Subcutaneous abdominal adipose tissue (tissue), 5 donors: ENCODE measurements around the gene TRANK1.

ENCODE experiments used
- H3K27ac ChIP-seq: one replicate; pipeline ENCODE4 v1.7.0; 2013; ENCODE audit warnings: low read depth, mild to moderate bottlenecking, inconsistent platforms, low read length, moderate library complexity
- H3K27me3 ChIP-seq, 5 donors: one replicate each; pipeline ENCODE4 v1.7.0; 2013; ENCODE audit warnings: low read length in 5 of 5, inconsistent platforms in 1 of 5; ENCODE audit not compliant: control insufficient read depth in 5 of 5, insufficient read depth in 4 of 5
- H3K36me3 ChIP-seq, 5 donors: one replicate each; pipeline ENCODE4 v1.7.0; 2013; ENCODE audit warnings: low read length in 5 of 5; ENCODE audit not compliant: control insufficient read depth in 5 of 5, insufficient read depth in 5 of 5
- H3K4me1 ChIP-seq, 5 donors: one replicate each; pipeline ENCODE4 v1.7.0; 2013; ENCODE audit warnings: low read length in 5 of 5, mild to moderate bottlenecking in 3 of 5, moderate library complexity in 1 of 5; ENCODE audit not compliant: control insufficient read depth in 5 of 5, insufficient read depth in 5 of 5
- H3K4me3 ChIP-seq, 5 donors: one replicate each; pipeline ENCODE4 v1.7.0; 2013; ENCODE audit warnings: low read length in 5 of 5, low read depth in 1 of 5
- H3K9ac ChIP-seq, 5 donors: one replicate each; pipeline ENCODE4 v1.7.0; 2013; ENCODE audit warnings: low read length in 5 of 5, mild to moderate bottlenecking in 4 of 5, moderate library complexity in 3 of 5
- H3K9me3 ChIP-seq, 5 donors: one replicate each; pipeline ENCODE4 v1.7.0; 2013; ENCODE audit warnings: low read length in 5 of 5; ENCODE audit not compliant: control insufficient read depth in 5 of 5
- donor health status: healthy.
- donor health status: healthy.
- donor health status: healthy.
- donor health status: healthy.
- donor health status: healthy.

The TRANK1 gene

DNA sequence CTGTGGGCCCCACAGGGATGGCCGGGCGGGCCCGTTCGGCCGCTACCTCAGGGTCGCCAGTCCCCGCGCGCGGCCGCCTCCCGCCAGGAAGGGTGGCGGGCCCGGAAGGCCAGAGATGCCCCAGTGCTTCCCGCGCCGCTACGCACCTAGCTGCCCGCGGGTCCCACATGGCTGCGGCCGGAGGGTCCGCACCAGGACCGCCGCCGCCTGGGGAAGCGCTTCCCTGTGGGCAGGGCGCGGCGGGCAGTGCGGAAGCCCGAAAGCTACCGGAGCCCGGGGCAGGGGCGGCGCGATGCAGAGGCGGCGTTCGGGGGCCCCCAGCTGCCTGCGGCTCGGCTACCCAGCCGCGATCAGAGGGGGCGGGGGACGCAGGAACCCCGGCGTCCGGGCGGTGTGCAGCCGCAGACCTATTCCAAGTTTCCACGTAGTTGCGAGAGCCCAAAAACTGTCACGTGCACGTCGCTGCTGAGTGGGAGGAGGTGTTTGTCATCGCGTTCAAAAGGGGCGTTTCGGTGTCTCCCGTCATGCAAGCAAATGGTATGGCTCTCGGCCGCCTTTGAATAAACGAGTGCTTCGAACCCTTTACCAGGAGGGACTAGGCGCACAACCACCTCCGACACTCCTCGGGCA, at the start of gene TRANK1:
TRANK1 (minus strand) TSS at position 414 of the 630 bp plus-strand sequence; CDS start at position 169, 245 bp downstream.
- peak within 1 kb of the TSS; percentile 23 for H3K27ac ChIP-seq
- peaks cover 0 to 11% (median 3%) of the 10 kb centered on the region in 5 donors for H3K9me3 ChIP-seq
- peaks cover 2 to 29% (median 20%) of the 10 kb centered on the region in 5 donors for H3K4me1 ChIP-seq
- H3K27me3 ChIP-seq = no peaks in the 10 kb centered on the region
- peak within 1 kb of the TSS; percentile 72 to 85 (median 79) for H3K4me3 ChIP-seq
- H3K36me3 ChIP-seq = no peaks in the 10 kb centered on the region
- H3K9ac ChIP-seq = peak within 1 kb of the TSS; percentile 41 to 85 (median 74)

DNA sequence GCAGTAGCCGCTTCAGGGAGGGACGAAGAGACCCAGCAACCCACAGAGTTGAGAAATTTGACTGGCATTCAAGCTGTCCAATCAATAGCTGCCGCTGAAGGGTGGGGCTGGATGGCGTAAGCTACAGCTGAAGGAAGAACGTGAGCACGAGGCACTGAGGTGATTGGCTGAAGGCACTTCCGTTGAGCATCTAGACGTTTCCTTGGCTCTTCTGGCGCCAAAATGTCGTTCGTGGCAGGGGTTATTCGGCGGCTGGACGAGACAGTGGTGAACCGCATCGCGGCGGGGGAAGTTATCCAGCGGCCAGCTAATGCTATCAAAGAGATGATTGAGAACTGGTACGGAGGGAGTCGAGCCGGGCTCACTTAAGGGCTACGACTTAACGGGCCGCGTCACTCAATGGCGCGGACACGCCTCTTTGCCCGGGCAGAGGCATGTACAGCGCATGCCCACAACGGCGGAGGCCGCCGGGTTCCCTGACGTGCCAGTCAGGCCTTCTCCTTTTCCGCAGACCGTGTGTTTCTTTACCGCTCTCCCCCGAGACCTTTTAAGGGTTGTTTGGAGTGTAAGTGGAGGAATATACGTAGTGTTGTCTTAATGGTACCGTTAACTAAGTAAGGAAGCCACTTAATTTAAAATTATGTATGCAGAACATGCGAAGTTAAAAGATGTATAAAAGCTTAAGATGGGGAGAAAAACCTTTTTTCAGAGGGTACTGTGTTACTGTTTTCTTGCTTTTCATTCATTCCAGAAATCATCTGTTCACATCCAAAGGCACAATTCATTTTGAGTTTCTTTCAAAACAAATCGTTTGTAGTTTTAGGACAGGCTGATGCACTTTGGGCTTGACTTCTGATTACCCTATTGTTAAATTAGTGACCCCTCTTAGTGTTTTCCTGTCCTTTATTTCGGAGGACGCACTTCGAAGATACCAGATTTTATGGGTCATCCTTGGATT, 48.8 kb upstream of the TRANK1 start, which contains the start of gene MLH1:
MLH1 (plus strand) TSS at position 193 of the 958 bp plus-strand sequence; CDS start at position 223, 30 bp downstream.
- Histone ChIP-seq H3K27me3 (no peaks in the 10 kb centered on the region), H3K36me3 (peaks cover 13 to 24% (median 20%) of the 10 kb centered on the region in 5 donors), H3K27ac (peak within 1 kb of the TSS; percentile 98), H3K9me3 (no peaks in the 10 kb centered on the region), H3K9ac (peak within 1 kb of the TSS; percentile 86 to 97 (median 94)), H3K4me1 (peaks cover 2 to 50% (median 48%) of the 10 kb centered on the region in 5 donors), H3K4me3 (peak within 1 kb of the TSS; percentile 84 to 99 (median 89))

DNA sequence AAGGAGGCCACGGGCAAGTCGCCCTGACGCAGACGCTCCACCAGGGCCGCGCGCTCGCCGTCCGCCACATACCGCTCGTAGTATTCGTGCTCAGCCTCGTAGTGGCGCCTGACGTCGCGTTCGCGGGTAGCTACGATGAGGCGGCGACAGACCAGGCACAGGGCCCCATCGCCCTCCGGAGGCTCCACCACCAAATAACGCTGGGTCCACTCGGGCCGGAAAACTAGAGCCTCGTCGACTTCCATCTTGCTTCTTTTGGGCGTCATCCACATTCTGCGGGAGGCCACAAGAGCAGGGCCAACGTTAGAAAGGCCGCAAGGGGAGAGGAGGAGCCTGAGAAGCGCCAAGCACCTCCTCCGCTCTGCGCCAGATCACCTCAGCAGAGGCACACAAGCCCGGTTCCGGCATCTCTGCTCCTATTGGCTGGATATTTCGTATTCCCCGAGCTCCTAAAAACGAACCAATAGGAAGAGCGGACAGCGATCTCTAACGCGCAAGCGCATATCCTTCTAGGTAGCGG, 48.0 kb upstream of the TRANK1 start, which contains the start of gene EPM2AIP1:
EPM2AIP1 (minus strand) TSS at position 326 of the 520 bp plus-strand sequence; CDS start at position 272, 54 bp downstream.
- H3K4me3 ChIP-seq = peak within 1 kb of the TSS; percentile 84 to 99 (median 89)
- H3K27ac ChIP-seq = peak within 1 kb of the TSS; percentile 98
- H3K9ac ChIP-seq = peak within 1 kb of the TSS; percentile 86 to 97 (median 94)
- H3K36me3 ChIP-seq = peaks cover 13 to 20% (median 17%) of the 10 kb centered on the region in 5 donors
- H3K4me1 ChIP-seq = peaks cover 2 to 57% (median 55%) of the 10 kb centered on the region in 5 donors
- H3K27me3 ChIP-seq = no peaks in the 10 kb centered on the region
- H3K9me3 ChIP-seq = no peaks in the 10 kb centered on the region

DNA sequence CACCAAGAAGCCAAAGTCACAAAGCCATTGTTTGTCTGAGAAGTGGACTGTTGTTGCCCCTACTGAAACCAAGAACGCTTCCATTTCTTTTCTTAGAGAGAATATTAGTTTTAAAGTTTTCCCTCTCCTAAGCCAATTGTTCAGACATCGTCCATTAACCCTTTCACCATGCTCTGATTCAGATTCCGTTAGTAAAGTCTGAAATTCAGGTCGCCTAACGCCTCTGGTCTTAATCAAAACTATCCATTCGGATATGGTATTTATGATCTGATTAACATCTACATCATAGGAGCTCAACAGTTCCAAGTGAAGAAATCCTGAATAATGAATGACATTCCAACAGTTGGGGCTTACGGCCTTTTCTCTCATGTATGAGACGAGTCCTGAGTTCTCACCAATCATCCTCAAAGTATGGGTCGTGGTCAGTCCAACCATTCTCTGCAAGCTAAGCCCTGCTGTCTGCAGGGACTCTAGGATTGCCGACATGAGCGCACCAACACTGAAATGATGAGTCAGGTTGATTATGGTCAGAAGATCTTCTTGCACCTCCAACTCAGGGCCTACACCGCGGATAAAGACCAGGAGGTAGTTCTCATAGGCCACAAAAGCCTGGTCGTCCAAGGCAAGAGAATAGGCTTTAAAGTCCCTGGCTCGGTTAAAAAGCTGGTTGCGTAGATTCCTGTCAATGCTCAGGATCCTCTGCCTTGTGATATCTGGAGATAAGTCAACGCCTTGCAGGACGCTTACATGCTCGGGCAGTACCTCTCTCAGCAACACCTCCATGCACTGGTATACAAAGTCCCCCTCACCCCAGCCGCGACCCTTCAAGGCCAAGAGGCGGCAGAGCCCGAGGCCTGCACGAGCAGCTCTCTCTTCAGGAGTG, 47.3 kb upstream of the TRANK1 start:
- Histone ChIP-seq H3K4me3 (peak overlapping the region; percentile 84 to 98 (median 89)), H3K36me3 (peaks cover 9 to 21% (median 15%) of the 10 kb centered on the region in 5 donors), H3K27ac (peak overlapping the region; percentile 98), H3K4me1 (peaks cover 2 to 57% (median 57%) of the 10 kb centered on the region in 5 donors), H3K9me3 (no peaks in the 10 kb centered on the region), H3K9ac (peak overlapping the region; percentile 86 to 97 (median 94)), H3K27me3 (no peaks in the 10 kb centered on the region)

DNA sequence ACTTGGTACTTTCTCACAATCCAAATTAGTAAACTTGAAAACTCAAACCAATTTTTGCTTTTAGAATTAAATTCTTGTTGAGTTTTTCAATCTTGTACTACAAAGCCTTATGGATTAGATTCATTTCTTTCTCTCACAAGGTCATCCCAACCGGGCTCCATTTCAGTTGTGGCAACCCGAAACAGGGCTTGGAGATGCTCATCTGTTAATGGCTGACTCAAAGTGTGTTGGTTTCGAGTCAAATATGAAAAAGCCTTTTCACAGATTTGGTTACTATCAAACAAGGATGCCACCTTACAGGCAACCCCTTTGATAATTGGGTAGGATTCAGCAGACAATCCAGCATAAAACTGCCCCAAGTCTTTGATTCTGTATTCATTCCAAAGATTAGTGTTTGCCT, 46.3 kb upstream of the TRANK1 start:
- Histone ChIP-seq H3K27me3 (no peaks in the 10 kb centered on the region), H3K9me3 (no peaks in the 10 kb centered on the region), H3K36me3 (peaks cover 7 to 19% (median 15%) of the 10 kb centered on the region in 5 donors), H3K9ac (peak overlapping the region in 2 of 5 donors; percentile 94 to 97), H3K4me3 (peak overlapping the region in 3 of 5 donors; percentile 85 to 91 (median 89)), H3K27ac (peak overlapping the region; percentile 98), H3K4me1 (peaks cover 2 to 57% (median 57%) of the 10 kb centered on the region in 5 donors)

DNA sequence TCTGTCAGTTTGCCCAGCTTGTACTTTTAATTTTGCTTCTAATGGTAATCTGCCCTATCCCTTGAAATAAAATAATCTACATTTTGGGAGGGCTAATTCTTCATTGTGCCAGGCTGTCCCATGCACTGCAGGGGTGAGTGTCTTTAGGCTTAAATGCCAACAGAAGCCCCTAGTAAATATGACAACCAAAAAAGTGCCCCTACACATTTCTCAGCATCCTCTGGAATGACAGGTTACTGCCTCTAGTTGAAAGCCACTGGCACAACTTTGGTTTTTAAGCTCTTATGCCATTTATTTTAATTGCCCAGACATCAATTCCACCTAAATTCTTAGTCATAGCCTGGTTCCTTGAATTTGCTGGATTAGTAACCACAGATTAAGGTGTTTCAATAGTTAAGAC, 44.7 kb upstream of the TRANK1 start:
- H3K4me1 ChIP-seq = peaks cover 2 to 56% (median 56%) of the 10 kb centered on the region in 5 donors
- H3K9ac ChIP-seq = peak overlapping the region in 2 of 5 donors; percentile 50 to 55

DNA sequence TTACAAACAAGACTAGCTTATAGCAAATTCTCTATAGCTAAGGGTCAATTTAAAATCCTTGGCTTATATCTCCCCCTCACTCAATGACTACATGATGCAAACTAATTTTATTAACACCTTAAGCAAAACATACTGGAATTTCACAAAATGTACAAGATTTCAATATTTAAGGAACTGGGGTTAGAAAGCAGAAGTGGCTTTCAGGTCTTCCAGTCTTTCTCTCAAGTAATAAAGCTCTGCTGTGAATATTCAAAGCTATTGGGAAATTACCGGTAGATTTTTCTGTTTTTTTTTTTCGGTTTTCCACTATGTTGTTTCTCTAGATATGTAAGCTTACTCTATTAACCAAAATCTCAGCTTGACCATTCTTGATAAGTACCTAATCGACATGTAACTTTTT, 44.2 kb upstream of the TRANK1 start:
- Histone ChIP-seq H3K4me1 (peaks cover 2 to 51% (median 50%) of the 10 kb centered on the region in 5 donors), H3K27ac (no peak overlapping the region), H3K4me3 (peak overlapping the region in 2 of 5 donors; percentile 37 to 42), H3K36me3 (peaks cover 26 to 41% (median 32%) of the 10 kb centered on the region in 5 donors), H3K9me3 (no peaks in the 10 kb centered on the region), H3K9ac (peak overlapping the region in 3 of 5 donors; percentile 48 to 55 (median 50)), H3K27me3 (no peaks in the 10 kb centered on the region)

More for the DNA sequence above, 44.7 kb upstream of the TRANK1 start:
- Histone ChIP-seq H3K4me3 (peak overlapping the region in 2 of 5 donors; percentile 37 to 42), H3K27ac (no peak overlapping the region), H3K36me3 (peaks cover 20 to 35% (median 28%) of the 10 kb centered on the region in 5 donors), H3K9me3 (no peaks in the 10 kb centered on the region), H3K27me3 (no peaks in the 10 kb centered on the region)

DNA sequence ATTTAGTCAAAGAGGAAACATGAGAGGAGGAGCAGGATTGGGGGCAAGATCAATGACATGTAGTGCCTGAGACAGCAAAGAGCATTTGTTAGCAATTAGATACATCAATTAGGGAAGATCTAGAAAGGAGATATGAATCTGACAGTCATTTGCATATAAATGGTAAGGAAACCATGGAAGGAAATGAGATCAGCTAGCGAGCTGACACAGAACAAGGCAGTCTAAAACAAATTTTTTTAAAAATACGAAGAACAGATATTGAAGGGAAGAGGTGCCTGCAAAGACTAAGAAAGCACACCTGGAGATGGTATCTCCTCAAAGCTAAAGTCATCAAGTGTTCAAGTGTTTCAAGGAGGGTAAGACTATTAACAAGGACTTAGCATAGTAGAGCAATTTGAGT, 43.5 kb upstream of the TRANK1 start:
- Histone ChIP-seq H3K36me3 (peaks cover 33 to 47% (median 37%) of the 10 kb centered on the region in 5 donors), H3K4me1 (peaks cover 2 to 48% (median 47%) of the 10 kb centered on the region in 5 donors), H3K4me3 (no peak overlapping the region)

DNA sequence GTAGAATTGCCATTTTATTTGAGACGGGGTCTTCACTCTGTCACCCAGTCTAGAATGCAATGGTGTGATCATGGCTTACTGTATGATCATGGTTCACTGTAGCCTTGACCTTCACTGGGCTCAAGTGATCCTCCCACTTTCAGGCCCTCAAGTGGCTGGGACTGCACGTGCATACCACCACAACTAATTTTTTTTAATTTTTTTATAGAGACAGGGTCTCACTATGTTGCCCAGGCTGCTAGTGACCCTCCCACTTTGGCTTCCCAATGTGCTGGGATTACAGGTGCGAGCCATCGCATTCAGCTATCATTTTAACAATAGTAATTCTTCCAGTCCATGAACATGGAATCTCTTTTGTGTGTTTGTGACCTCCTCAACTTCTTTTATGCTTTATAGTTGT, 36.2 kb upstream of the TRANK1 start:
- Histone ChIP-seq H3K27ac (no peak overlapping the region), H3K9ac (no peak overlapping the region), H3K4me1 (no peaks in the 10 kb centered on the region), H3K9me3 (peaks cover 0 to 5% (median 0%) of the 10 kb centered on the region in 5 donors), H3K36me3 (peaks cover 27 to 43% (median 40%) of the 10 kb centered on the region in 5 donors), H3K27me3 (no peaks in the 10 kb centered on the region), H3K4me3 (no peak overlapping the region)

More for the DNA sequence above, 43.5 kb upstream of the TRANK1 start:
- Histone ChIP-seq H3K27ac (no peak overlapping the region), H3K9me3 (no peaks in the 10 kb centered on the region), H3K27me3 (no peaks in the 10 kb centered on the region), H3K9ac (no peak overlapping the region)
